HG03460 (cell line): ENCODE results near the gene CLIC5.

Experiments used
- ATAC-seq: cut with Tn5 transposase; IDR thresholded peaks from one replicate; pipeline ENCODE4 v1.9.1; 2021; ENCODE audit not compliant: unreplicated experiment

CLIC5 gene

DNA sequence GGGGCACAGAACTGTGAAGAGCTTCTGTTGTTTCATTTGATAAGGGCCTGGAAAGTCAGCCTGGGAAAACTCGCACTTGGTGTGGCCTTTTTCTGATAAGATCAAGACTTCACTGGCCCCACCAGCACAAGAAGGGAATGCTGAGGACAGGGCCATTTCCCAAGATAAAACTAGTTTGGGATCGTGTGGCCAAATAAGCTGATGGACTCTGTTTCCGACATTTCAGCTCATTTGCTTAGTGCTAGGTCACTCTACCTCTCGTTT, 116.0 kb downstream of the CLIC5 start:
- no peak for ATAC-seq

DNA sequence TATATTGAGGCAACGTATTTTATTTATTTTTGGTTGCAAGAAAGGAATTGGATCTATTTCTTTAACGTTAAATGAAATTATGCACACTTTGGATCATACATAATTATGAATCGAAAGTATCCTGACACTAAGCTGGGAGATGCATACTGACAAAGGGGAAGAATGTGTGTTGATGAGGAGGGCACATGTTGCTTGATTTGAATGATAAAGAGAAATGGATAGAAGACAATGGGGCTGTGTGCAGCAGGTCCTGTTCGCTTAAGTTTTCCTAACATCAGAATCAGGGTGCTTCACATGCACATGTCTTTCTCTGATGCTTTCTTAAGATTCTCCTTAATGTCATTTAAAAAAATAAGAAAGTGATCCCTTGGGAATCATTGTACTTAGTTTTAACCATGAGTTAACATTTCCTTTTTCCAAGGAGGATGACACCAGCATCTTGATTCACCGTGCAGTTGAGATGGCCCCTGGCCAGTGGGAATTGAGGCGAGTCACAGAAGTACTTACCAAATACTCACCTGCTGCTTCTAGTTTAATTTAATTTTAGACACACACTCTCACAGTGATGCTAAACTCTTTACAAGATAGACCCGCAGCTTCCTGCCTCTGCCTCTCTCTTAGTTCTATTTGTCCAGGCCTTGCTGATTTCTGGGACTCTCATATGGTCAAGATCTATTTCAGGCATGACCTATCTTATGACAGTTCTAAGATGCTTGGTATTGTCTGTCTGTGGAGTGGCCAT, 116.5 kb downstream of the CLIC5 start:
- ATAC-seq: no peak

GRCh38 chr6:45896783-45897441, 118.7 kb downstream of the CLIC5 start:
- no peak for ATAC-seq

- no peak for ATAC-seq
Measured at GRCh38 chr6:45895569-45895968, 120.1 kb downstream of the CLIC5 start.

- ATAC-seq: no peak
Measured at GRCh38 chr6:45892696-45893245, 122.9 kb downstream of the CLIC5 start.

DNA sequence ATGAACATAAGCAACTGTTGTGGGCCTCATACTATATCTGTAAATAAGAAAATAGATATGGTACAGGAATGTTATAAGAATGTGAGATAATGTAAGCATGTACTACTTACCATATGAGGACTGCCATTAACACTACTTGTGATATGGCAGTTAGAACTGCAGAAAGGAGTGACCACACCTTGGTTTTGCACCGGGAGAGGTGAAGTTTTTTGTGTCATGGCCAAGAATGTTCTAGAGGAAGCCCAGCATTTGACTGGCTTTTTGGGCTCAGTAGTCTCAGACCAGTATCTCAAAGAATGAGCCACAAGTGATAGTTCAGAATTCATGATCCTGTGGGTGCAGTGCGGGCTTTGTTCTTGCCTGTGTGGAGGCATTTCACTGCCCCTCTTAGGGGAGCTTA, 123.5 kb downstream of the CLIC5 start:
- no peak for ATAC-seq

GRCh38 chr6:45886776-45887175, 128.9 kb downstream of the CLIC5 start:
- no peak for ATAC-seq

DNA sequence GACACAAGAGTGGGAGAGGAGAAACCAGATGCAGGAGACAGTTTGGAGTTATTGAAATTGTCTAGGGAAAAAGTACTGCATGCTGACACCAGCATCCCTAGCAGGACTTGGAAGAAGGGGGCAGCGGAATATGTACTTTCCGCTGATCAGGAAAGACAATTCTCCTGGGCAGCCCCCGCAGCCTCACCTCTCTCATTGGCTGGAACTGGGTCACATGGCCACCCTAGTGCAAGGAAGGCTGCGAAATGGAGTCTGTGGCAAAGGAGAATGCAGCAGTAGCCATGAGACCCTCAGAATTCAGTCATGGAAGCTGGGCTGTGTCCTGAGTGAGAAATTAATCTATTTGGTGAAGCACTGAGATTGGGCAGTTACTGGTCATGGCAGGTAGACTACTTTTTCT, 131.3 kb downstream of the CLIC5 start:
- no peak for ATAC-seq

DNA sequence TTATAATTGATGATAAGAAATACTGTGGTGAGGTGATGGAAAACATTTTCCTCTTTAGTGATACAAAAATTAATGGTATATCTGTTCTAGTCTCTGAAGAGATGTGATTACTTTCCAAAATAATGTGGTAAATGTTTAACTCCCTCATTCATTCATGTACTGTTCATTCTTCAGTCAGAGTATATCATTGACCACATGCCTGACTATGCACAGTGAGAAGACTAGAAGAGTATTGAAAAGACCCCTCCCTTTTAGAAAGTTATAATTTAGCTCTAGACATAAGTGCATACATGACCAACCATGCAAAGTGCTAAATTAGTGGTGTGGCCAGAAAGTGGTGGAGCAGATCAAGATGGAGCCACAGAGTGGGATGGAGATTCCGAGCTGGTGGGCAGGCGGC, 133.0 kb downstream of the CLIC5 start:
- ATAC-seq: no peak

- ATAC-seq: no peak
Measured at GRCh38 chr6:45881705-45882467, 133.8 kb downstream of the CLIC5 start.

GRCh38 chr6:45880676-45881075, 135.0 kb downstream of the CLIC5 start:
- no peak for ATAC-seq

GRCh38 chr6:45880159-45880558, 135.5 kb downstream of the CLIC5 start:
- ATAC-seq: no peak

- no peak for ATAC-seq
Measured at GRCh38 chr6:45877970-45878590, 137.6 kb downstream of the CLIC5 start.

GRCh38 chr6:45872827-45873365, 142.8 kb downstream of the CLIC5 start:
- no peak for ATAC-seq

- no peak for ATAC-seq
Measured at GRCh38 chr6:45870531-45870930, 145.1 kb downstream of the CLIC5 start.

DNA sequence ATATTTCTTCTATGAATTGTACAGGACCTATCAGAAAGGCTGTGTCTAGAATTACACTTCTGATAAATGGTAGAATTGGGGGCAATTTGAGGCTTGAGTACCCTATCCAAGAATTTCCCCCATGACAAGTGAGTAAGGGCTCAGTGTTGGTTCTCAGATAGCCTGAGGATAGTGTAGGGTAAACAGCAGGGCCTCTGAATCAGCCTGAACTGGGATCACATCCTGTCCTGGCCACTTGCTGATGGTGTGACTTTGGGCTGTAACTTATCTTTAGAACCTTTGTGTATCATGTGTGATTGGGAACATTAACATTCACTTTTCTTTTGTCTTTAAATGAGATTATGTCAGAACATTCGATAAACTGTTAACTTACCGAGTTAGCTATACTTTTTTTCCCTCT, 151.0 kb downstream of the CLIC5 start:
- no peak for ATAC-seq

GRCh38 chr6:45858691-45859090, 157.0 kb downstream of the CLIC5 start:
- ATAC-seq: no peak

DNA sequence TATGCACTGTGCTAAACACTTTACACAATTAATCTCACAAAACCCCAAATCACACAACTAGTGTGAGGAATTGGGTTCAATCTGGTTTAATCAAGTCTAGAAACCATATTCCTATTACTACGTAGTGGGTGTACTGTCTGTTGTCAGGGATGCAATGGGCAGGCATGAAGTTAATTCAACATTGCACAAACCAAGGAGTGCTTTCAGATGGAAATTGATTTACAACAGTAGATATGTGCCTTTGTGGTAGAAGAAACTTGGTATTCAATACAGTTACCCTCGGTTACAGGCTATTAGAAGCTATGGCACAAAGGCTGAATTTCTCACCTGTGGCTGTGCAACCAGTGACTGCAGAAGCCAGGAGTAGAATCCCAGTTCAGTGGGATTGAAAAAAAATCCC, 157.8 kb downstream of the CLIC5 start:
- ATAC-seq: no peak

- ATAC-seq: no peak
Measured at GRCh38 chr6:45855642-45856394, 159.8 kb downstream of the CLIC5 start.

DNA sequence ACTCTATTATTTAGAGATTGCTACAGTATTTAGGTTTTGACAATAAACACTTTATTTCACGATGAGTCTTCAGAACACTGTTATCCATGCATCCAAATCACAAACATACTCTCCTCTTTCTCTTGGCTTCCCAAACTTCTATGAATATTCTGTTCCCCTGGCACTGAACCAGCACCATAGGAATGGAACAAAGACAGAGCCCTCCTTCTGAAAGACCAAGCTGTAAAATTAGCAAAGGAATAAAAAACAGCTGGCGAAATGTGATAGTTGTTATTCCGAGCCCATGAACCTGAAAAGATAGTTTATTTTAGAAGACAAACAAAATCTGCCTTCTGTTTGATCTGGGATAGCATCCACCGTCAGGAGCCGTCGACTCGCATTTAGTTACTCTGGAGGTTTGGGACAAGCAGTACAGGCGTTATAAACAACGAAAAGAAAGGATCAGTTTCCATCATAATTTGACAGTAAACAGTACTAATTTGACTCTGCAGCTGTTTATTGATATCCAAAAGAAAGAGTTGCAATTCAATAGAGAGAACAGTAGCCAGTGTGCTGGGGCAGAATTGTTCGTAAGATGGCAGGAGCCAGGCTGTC, 161.4 kb downstream of the CLIC5 start:
- ATAC-seq: no peak
